Right atrium auricular region (tissue), 2 donors: ENCODE data around the gene SOBP. TPM values are rescaled to one million over a fixed set of nuclear protein-coding genes. Genes with fewer than 3 reads are reported as not detected.
A peak's percentile ranks its signal among the peaks of the same experiment; 100 is the strongest.

Experiments used
- DNase-seq: peaks from one replicate; pipeline ENCODE4 v3.0.0-alpha.2; 2019; ENCODE audit warnings: low spot score
- H3K27ac ChIP-seq, 2 donors: fragments of 200-600 bp; sonication (generic); 1 replicate in 1 of 2; 2 replicates in 1 of 2; pipeline ENCODE4 v1.5.1; 2016 to 2019
- H3K27me3 ChIP-seq, 2 donors: fragments of 200-600 bp; sonication (generic); one replicate each; pipeline versions ENCODE4 v1.5.1 to v1.6.0; 2017 to 2019
- H3K36me3 ChIP-seq: fragments of 200-600 bp; sonication (generic); one replicate; pipeline ENCODE4 v1.5.1; 2016
- H3K4me1 ChIP-seq, 2 donors: fragments of 200-600 bp; sonication (generic); one replicate each; pipeline versions ENCODE4 v1.5.1 to v1.6.0; 2017 to 2019
- H3K4me3 ChIP-seq, 2 donors: fragments of 200-600 bp; sonication (generic); 1 replicate in 1 of 2; 2 replicates in 1 of 2; pipeline ENCODE4 v1.5.1; 2017 to 2019; ENCODE audit warnings: mild to moderate bottlenecking in 1 of 2, moderate library complexity in 1 of 2
- H3K9me3 ChIP-seq, 2 donors: fragments of 200-600 bp; sonication (generic); one replicate each; pipeline ENCODE4 v1.5.1; 2019
- CTCF ChIP-seq, 2 donors: fragments of 200-600 bp; sonication (generic); IDR thresholded peaks; one replicate each; pipeline ENCODE4 v1.5.1; 2019; ENCODE audit warnings: antibody characterized with exemption in 2 of 2
- total RNA-seq, 2 donors: library from RNA; depleted of rRNA; stranded (reverse); fragments of >200 nt; gene quantifications; one replicate each; pipeline ENCODE4 v1.1.0, GENCODE V29; 2016

The SOBP gene
- total RNA-seq, 2 donors from 2014 or later = 8.2 to 8.5 TPM

GRCh38 chr6:107585815-107586435 is 96.0 kb downstream of the SOBP start:
- no peak overlapping the region for H3K27ac ChIP-seq
- H3K27me3 ChIP-seq = no peaks in the 10 kb centered on the region
- peaks cover 0 to 8% of the 10 kb centered on the region in 2 donors for H3K4me1 ChIP-seq
- no peaks in the 10 kb centered on the region for H3K36me3 ChIP-seq
- no peak for DNase-seq
- no peak overlapping the region for H3K4me3 ChIP-seq
- TF ChIP-seq CTCF (IDR thresholded peaks at IDR 0.05) = no peak
- no peaks in the 10 kb centered on the region for H3K9me3 ChIP-seq

DNA sequence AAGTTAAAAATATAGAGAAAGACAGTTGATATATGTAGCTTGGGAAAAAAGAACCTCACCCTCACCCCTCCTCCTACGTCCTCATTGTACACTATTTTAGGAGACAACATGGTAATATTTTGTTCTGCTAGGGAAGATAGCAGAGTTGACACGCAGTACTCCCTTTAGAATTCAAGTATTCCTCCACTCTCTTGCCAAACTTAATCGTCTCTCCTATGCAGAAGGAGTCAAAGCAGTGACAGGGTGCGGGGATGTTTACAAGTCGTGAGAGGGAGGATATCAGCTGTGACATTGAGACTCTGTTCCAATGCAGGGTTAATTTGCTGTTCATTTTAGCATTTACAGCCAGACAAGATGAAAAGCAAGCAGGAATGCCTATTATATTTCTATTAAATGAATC is 97.5 kb downstream of the SOBP start:
- TF ChIP-seq CTCF (IDR thresholded peaks at IDR 0.05) = no peak
- Histone ChIP-seq H3K27ac (peak overlapping the region; percentile 18 to 39), H3K4me1 (peaks cover 0 to 8% of the 10 kb centered on the region in 2 donors), H3K9me3 (no peaks in the 10 kb centered on the region), H3K27me3 (no peaks in the 10 kb centered on the region), H3K4me3 (no peak overlapping the region), H3K36me3 (no peaks in the 10 kb centered on the region)
- no peak for DNase-seq

GRCh38 chr6:107589199-107589598 is 99.3 kb downstream of the SOBP start:
- no peak for TF ChIP-seq CTCF (IDR thresholded peaks at IDR 0.05)
- H3K27me3 ChIP-seq = no peaks in the 10 kb centered on the region
- H3K27ac ChIP-seq = no peak overlapping the region
- no peak overlapping the region for H3K4me3 ChIP-seq
- H3K36me3 ChIP-seq = no peaks in the 10 kb centered on the region
- no peak for DNase-seq
- H3K4me1 ChIP-seq = peaks cover 0 to 8% of the 10 kb centered on the region in 2 donors
- H3K9me3 ChIP-seq = no peaks in the 10 kb centered on the region

DNA sequence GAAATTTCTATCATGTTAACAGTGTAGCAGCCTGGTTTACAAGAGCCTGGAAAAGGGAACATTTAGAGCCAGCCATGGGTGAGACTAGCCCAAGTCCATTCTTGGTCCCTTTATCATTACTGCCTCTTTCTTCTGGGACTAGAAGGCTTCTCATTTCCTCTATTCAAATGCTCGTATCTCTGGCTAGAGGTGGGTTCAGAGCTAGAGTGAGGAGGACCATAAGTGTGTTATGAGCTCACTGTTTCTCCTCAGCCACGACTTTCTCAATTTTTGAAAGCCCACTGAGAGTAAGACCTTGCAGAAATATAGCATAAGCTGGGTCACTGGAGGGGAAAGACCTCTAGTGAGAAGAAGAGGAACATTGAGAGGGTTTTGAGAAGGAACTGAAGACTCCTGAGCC is 100.0 kb downstream of the SOBP start:
- Histone ChIP-seq H3K4me3 (no peak overlapping the region), H3K27me3 (no peaks in the 10 kb centered on the region), H3K4me1 (peaks cover 0 to 8% of the 10 kb centered on the region in 2 donors), H3K36me3 (no peaks in the 10 kb centered on the region), H3K27ac (no peak overlapping the region), H3K9me3 (no peaks in the 10 kb centered on the region)
- no peak for DNase-seq
- no peak for TF ChIP-seq CTCF (IDR thresholded peaks at IDR 0.05)

- Histone ChIP-seq H3K27me3 (no peaks in the 10 kb centered on the region), H3K4me1 (peaks cover 0 to 8% of the 10 kb centered on the region in 2 donors), H3K36me3 (no peaks in the 10 kb centered on the region), H3K4me3 (no peak overlapping the region), H3K27ac (no peak overlapping the region), H3K9me3 (no peaks in the 10 kb centered on the region)
- TF ChIP-seq CTCF (IDR thresholded peaks at IDR 0.05) = no peak
- DNase-seq = no peak
Observed at GRCh38 chr6:107590378-107590777, 100.5 kb downstream of the SOBP start.

DNA sequence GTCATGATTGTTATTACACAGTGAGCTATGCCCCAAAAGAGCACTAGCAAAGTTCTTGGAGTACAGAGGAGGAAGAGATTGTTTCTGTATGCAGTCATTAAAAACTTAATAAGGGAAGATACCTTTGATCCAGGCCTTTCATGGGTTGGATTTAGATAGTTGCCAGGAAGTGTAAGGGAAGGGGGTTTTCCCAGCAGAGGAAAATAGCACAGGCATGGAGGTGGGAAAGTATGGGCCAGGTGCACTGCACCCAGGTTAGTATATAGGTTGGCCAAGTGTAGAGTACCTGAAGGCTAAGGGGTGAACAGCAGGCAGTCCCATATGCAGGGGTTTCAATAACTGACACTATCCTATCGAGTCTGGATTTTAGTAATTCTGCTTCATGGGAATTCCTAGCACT is 101.4 kb downstream of the SOBP start:
- no peak overlapping the region for H3K4me3 ChIP-seq
- no peaks in the 10 kb centered on the region for H3K9me3 ChIP-seq
- H3K4me1 ChIP-seq = peaks cover 0 to 13% of the 10 kb centered on the region in 2 donors
- H3K27me3 ChIP-seq = no peaks in the 10 kb centered on the region
- H3K36me3 ChIP-seq = no peaks in the 10 kb centered on the region
- no peak for DNase-seq
- no peak overlapping the region for H3K27ac ChIP-seq
- TF ChIP-seq CTCF (IDR thresholded peaks at IDR 0.05) = no peak
